Aorta (tissue), 5 donors: ENCODE data around the gene ANKRD16. TPM values are rescaled to one million over a fixed set of nuclear protein-coding genes. Genes with fewer than 3 reads are reported as not detected.
"Not testable (repeated sequence)": the region's sequence is repeated elsewhere in the genome, so short reads cannot be mapped to it uniquely, and the experiment has no call there.

Experiments
- ATAC-seq: fragments of 200-7000 bp; cut with Tn5 transposase; one replicate; pipeline ENCODE4 v1.9.1; 2022; ENCODE audit warnings: moderate library complexity; ENCODE audit not compliant: low FRiP score
- DNase-seq, 2 donors: peaks; one replicate each; pipeline ENCODE4 v3.0.0-alpha.2; 2020
- H3K27ac ChIP-seq, 2 donors: one replicate each; pipeline ENCODE4 v1.5.1; 2013; ENCODE audit warnings: low read length in 2 of 2, mild to moderate bottlenecking in 2 of 2, moderate library complexity in 2 of 2, control low read depth in 1 of 2, inconsistent platforms in 1 of 2, low read depth in 1 of 2
- H3K27me3 ChIP-seq, 2 donors: one replicate each; pipeline ENCODE4 v1.6.1; 2013; ENCODE audit warnings: control low read depth in 1 of 2, low read length in 1 of 2, mild to moderate bottlenecking in 1 of 2, moderate library complexity in 1 of 2; ENCODE audit not compliant: insufficient read depth in 2 of 2, control insufficient read depth in 1 of 2
- H3K36me3 ChIP-seq, 2 donors: one replicate each; pipeline ENCODE4 v1.6.1; 2013; ENCODE audit warnings: control low read depth in 1 of 2, low read length in 1 of 2, mild to moderate bottlenecking in 1 of 2; ENCODE audit not compliant: insufficient read depth in 2 of 2, control insufficient read depth in 1 of 2
- H3K4me1 ChIP-seq, 2 donors: one replicate each; pipeline ENCODE4 v1.6.1; 2013; ENCODE audit warnings: low read length in 2 of 2, control low read depth in 1 of 2, mild to moderate bottlenecking in 1 of 2, moderate library complexity in 1 of 2; ENCODE audit not compliant: insufficient read depth in 2 of 2, control insufficient read depth in 1 of 2
- H3K4me3 ChIP-seq, 2 donors: one replicate each; pipeline ENCODE4 v1.5.1; 2013; ENCODE audit warnings: low read length in 2 of 2, control low read depth in 1 of 2, mild to moderate bottlenecking in 1 of 2
- H3K9me3 ChIP-seq: one replicate; pipeline ENCODE4 v1.6.1; 2013; ENCODE audit warnings: mild to moderate bottlenecking, low read length; ENCODE audit not compliant: control insufficient read depth
- WGBS, 2 donors: extraction: QIAGEN DNeasy Blood & Tissue Kit; methylation state at CpG; one replicate each; pipeline ENCODE4 v1.1.7; 2013; 5-methylcytosine and 5-hydroxymethylcytosine counted together
- intact Hi-C, 2 donors: fragments of 100-400 bp; cut with DNase I; formaldehyde crosslinking; loops; one replicate each; pipeline versions ENCODE4 v1.14.2 to v1.15.0; 2022
- polyA plus RNA-seq, 2 donors: library from polyadenylated mRNA; stranded (reverse); fragments of 200-250 nt; gene quantifications; one replicate each; pipeline ENCODE4 v1.2.3, GENCODE V29; 2013
- total RNA-seq, 2 donors: library from RNA; stranded (reverse); fragmentation: NEBNext Ultra II Directional; extraction: Animal tissue kit (Norgen Biotek cat#: 25700); gene quantifications; one replicate each; pipeline ENCODE4 v1.2.1, GENCODE V29; 2021
- donor health status: healthy with polysubstance abuse.
- donor health status: Bipolar disorder and iron deficiency.
- donor health status: DM: no; HTN: no; CAD: no.
- donor health status: DM: no; HTN: no; CAD: no.
- donor health status: DM: yes; HTN: yes; CAD: no.

The ANKRD16 gene
- total and polyA plus RNA-seq, 4 donors, result 4.6 to 8.8 (median 6.4) TPM

DNA sequence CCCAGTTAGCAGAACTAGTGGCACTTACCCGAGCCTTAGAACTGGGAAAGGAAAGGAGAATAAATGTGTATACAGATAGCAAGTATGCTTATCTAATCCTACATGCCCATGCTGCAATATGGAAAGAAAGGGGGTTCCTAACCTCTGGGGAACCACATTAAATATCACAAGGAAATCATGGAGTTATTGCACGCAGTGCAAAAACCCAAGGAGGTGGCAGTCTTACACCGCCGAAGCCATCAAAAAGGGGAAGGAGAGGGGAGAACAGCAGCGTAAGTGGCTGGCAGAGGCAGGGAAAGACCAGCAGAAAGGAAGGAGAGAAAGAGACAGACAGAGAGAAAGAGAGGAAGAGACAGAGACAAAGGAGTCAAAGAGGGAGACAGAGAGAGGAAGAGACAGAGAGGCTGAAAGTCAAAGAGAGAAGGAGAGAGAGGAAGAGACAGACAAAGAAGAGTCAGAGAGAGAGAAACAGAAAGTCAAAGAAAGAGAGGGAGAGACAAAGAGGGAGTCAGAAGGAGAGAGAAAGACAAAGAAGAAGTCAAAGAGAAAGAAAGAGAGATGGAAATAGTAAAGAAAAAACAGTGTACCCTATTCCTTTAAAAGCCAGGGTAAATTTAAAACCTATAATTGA is 23.1 kb downstream of the ANKRD16 start:
- intact Hi-C loops, H3K36me3 ChIP-seq, H3K4me1 ChIP-seq, DNase-seq, H3K9me3 ChIP-seq, ATAC-seq, H3K27ac ChIP-seq, H3K4me3 ChIP-seq, H3K27me3 ChIP-seq: not testable (repeated sequence)
- 72 to 81% methylated on average over 5 of the region's 5 CpGs for WGBS, 2 donors

DNA sequence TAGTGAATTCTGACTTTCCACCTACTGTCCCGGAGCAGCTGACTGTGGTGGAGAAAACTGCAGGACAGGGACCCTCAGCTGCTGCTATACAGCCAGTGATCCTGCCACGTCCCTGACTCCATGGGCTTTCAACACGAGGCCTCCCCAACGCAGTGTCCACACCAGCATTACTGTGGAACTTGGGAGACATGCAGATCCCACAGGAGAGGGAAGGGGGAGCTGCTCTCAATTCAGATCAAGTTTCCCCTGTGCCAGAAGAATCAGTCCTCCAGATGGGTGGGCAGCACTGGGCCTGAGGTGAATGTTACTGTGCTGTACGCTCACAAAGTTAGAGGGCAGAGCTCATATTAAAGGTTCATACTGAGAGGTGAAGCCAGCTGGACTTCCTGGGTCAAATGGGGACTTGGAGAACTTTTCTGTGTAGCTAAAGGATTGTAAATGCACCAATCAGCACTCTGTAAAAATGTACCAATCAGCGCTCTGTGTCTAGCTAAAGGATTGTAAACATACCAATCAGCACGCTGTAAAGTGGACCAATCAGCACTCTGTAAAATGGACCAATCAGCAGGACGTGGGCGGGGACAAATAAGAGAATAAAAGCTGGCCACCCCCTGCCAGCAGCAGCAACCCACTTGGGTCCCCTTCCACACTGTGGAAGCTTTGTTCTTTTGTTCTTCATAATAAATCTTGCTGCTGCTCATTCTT is 26.6 kb downstream of the ANKRD16 start:
- WGBS, 2 donors, result 93 to 96% methylated on average over 9 of the region's 9 CpGs
- H3K4me1 ChIP-seq, H3K9me3 ChIP-seq, DNase-seq, H3K4me3 ChIP-seq, intact Hi-C loops, ATAC-seq, H3K27ac ChIP-seq, H3K36me3 ChIP-seq, H3K27me3 ChIP-seq: not testable (repeated sequence)

DNA sequence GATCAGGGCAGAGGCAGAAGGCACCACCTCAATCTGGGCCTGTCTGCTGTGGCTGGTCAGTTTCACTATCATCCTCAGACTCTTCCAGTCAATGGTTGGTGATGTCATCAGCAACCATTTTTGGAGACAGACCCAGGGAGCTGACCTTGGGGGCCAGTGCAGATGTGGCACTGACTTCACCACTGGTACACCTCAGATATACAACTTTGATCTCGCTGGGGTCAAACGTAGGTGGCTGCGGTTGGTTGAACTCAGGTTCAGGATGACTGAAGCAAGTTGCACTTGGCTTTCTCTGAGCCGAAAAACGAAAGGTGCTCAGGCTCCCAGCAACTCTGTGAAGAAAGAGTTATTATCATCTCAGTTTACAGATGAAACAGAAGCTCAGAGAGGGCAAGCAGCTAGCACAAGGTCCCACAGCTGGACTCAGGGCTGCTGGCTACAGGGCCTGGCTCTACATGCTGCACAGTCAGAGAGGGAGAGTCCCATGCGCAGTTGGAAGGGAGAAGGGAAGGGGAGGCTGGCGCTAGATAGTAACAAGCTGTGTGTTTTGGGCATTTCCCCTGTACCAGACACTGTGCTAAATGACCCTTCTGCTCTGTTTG is 27.2 kb downstream of the ANKRD16 start:
- intact Hi-C loops, result no loop called here
- 95 to 98% methylated on average over 7 of the region's 7 CpGs for WGBS, 2 donors
- ATAC-seq, result no peak

DNA sequence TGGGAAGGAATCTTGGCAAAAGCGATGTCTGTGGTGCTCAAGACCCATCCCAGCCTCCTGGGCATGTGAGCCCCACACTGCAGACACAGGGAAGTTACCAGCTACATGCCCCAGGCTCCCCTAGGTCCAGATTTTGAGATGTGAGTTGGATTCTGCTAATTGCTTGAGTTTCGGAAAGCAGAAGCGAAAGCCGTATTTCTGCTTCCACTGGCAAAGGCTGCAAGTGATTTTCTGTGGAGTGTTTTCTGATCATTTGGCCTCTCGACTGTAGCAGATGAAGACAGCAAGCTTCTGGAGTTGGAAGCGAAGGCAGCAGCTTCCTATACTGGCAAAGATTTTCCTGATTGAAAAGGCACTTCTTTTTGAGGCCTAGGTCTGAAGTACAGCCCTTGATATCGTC is 29.6 kb downstream of the ANKRD16 start:
- no peak overlapping the region for H3K4me3 ChIP-seq
- H3K27ac ChIP-seq, result no peak overlapping the region
- ATAC-seq (no peak), DNase-seq (no peak)
- H3K27me3 ChIP-seq, result no peaks in the 10 kb centered on the region
- no peaks in the 10 kb centered on the region for H3K36me3 ChIP-seq
- 77 to 82% methylated on average over 7 of the region's 7 CpGs for WGBS, 2 donors
- H3K4me1 ChIP-seq, result no peaks in the 10 kb centered on the region
- no peaks in the 10 kb centered on the region for H3K9me3 ChIP-seq
- intact Hi-C loops, result no loop called here

More for the DNA sequence above, 27.2 kb downstream of the ANKRD16 start:
- no peak for DNase-seq
- no peak overlapping the region for H3K27ac ChIP-seq
- H3K36me3 ChIP-seq, result no peaks in the 10 kb centered on the region
- no peaks in the 10 kb centered on the region for H3K9me3 ChIP-seq
- H3K4me3 ChIP-seq, result no peak overlapping the region
- no peaks in the 10 kb centered on the region for H3K4me1 ChIP-seq
- no peaks in the 10 kb centered on the region for H3K27me3 ChIP-seq

DNA sequence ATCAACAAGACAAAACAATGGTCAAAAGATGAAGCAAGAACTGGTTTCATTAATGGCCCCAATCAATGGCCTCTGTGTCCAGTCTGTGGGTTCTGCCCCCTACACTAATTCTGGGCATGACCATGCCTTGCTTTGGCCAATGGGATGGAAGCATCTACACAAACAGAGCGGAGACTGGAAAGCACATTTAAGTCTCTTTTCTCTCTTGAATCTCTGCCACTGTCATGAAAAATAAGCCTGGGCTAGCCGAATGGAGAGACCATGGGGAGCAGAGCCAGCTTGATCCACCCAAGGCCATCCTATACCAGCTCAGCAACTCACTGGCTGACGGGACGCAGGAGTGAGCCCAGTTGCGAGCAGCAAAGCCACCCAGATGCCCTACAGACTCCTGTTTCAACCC is 30.9 kb downstream of the ANKRD16 start:
- no peak overlapping the region for H3K27ac ChIP-seq
- no peaks in the 10 kb centered on the region for H3K9me3 ChIP-seq
- H3K36me3 ChIP-seq, result no peaks in the 10 kb centered on the region
- ATAC-seq, result no peak
- intact Hi-C loops, result no loop called here
- H3K4me3 ChIP-seq, result no peak overlapping the region
- WGBS, 2 donors, result 85 to 93% methylated on average over 5 of the region's 5 CpGs
- no peaks in the 10 kb centered on the region for H3K4me1 ChIP-seq
- no peaks in the 10 kb centered on the region for H3K27me3 ChIP-seq
- DNase-seq, result no peak

DNA sequence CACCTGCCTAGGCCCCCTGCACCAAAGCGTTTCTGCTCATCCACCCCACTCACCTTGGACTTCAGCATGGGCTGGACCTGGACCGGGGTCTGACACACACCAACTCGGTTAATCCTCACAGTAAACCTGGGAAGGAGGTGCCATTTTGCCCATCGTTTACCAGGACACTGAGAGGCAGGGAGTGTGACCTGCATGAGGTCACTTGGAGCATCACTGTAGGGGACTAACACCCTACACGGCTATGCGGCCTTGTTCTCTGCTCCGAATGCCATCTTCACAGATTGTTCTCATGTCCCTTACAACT is 33.0 kb downstream of the ANKRD16 start:
- DNase-seq, result peak in 1 of 2 donors; percentile 36
- H3K27me3 ChIP-seq, result no peaks in the 10 kb centered on the region
- WGBS, 2 donors, result 74 to 77% methylated on average over 7 of the region's 7 CpGs
- no peaks in the 10 kb centered on the region for H3K36me3 ChIP-seq
- no peaks in the 10 kb centered on the region for H3K9me3 ChIP-seq
- ATAC-seq, result no peak
- H3K4me3 ChIP-seq, result no peak overlapping the region
- no peak overlapping the region for H3K27ac ChIP-seq
- H3K4me1 ChIP-seq, result no peaks in the 10 kb centered on the region
- intact Hi-C loops, result no loop called here

DNA sequence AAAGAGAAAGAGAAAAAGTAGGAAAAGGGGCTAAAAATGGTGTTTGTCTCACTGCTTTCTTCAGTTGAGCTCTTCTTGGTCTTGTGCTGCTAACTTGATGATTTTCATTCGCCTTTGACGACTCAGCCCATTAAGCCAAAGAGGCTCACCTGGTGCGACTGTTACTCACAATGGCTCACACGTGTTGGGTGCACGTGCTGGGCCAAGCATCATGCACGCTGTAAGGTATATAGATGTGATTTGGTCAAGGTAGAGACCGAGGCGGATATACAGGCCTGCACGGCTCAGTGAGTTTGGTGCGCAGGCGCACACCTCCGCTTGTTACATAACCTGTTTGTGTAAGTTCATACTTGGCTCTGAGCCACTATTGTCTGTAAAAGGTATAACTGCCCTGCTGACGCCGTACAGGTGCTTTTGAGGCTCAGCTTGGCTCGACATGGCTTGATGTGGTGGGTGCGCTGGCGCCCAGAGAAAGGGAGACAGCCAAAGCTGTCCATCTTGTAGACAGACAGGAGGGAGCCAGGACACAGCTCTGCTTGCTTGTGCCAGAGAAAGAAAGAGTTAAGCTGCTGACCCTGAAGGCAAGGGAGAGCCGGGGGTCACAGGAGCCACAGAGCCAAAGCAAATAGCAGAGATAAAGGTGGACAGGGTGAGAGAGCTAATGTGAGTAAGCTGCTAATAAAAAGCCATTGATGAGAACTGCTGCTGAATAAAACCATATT is 33.6 kb downstream of the ANKRD16 start:
- Histone ChIP-seq H3K27me3 (no peaks in the 10 kb centered on the region), H3K4me1 (no peaks in the 10 kb centered on the region), H3K27ac (no peak overlapping the region), H3K4me3 (no peak overlapping the region), H3K36me3 (no peaks in the 10 kb centered on the region), H3K9me3 (no peaks in the 10 kb centered on the region)
- intact Hi-C loops, result no loop called here
- DNase-seq (peak in 1 of 2 donors; percentile 48), ATAC-seq (no peak)
- WGBS, 2 donors, result 81 to 88% methylated on average over 18 of the region's 18 CpGs

DNA sequence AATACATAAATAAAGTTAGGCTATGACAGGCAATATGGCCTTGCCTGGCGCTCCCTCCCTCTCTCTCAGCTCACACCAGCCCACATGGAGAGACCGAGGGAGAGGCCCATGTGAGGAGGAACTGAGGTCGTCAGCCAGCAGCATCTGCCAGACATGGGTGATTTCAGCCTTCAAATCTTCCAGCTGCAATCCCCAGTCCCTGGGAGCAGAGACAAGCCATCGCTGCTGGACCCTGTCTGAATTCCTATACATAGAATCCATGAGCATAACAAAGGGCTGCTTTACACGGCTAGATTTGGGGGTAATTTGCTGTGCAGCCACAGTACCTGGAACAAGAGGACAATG is 35.6 kb downstream of the ANKRD16 start:
- whole genome bisulfite sequencing, 2 donors, result 73 to 82% methylated on average over 5 of the region's 5 CpGs
- no peak for ATAC-seq
- Histone ChIP-seq H3K27ac (no peak overlapping the region), H3K4me1 (no peaks in the 10 kb centered on the region), H3K27me3 (no peaks in the 10 kb centered on the region), H3K9me3 (no peaks in the 10 kb centered on the region), H3K36me3 (no peaks in the 10 kb centered on the region), H3K4me3 (no peak overlapping the region)
- intact Hi-C loops, result no loop called here
- peak in 1 of 2 donors; percentile 9 for DNase-seq
